A204.1 (cell line): ENCODE measurements around the gene UTP14A.
"Not testable (repeated sequence)": the region's sequence is repeated elsewhere in the genome, so short reads cannot be mapped to it uniquely, and the experiment has no call there.

Source experiments
- FAIRE-seq: peaks from 2 replicates; lab custom pipeline; 2012; peaks lifted over from hg19 to GRCh38; lab: Jason Lieb, UNC

The UTP14A gene

GRCh38 chrX:129905787-129906580 lies at the start of gene UTP14A:
Gene UTP14A (plus strand): TSS chrX:129906164. CDS start chrX:129906211, 47 bp downstream.
- FAIRE-seq: peak; percentile 91

DNA sequence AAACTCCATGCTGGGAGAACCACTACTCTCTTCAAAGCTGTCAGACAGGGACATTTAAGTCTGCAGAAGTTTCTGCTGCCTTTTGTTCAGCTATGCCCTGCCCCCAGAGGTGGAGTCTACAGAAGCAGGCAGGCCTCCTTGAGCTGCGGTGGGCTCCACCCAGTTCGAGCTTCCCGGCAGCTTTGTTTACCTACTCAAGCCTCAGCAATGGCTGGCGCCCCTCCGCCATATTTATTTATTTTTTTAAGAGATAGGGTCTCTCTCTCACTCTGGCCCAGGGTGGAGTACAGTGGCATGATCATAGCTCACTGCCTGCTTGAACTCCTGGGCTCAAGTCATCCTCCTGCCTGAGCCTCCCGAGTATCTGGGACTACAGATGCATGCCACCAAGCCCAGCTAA lies 46.8 kb upstream of the UTP14A start:
- not testable (repeated sequence) for FAIRE-seq

GRCh38 chrX:129866321-129866720 lies 39.6 kb upstream of the UTP14A start:
- FAIRE-seq: not testable (repeated sequence)

- no peak for FAIRE-seq
These were observed 33.4 kb upstream of the UTP14A start for GRCh38 chrX:129872524-129872923.

DNA sequence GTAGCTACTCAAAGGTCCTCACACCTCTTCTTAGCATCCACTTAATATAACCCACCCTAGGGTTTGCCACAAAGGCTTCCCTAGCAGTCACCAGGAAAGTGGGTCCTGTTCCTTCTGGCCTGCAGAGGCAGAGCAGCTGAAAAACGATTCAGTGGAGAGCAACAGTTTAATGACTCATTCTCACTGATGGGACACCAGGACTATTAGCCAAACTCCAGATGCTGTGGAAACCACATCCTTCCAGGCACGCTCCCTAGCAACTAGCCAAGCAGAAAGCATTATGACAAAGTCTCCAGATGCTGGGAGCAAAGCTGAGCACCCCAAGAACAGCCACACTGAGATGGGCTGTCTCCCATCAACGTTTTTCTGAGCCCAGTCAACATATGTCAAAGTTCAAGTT lies 30.3 kb upstream of the UTP14A start:
- no peak for FAIRE-seq

DNA sequence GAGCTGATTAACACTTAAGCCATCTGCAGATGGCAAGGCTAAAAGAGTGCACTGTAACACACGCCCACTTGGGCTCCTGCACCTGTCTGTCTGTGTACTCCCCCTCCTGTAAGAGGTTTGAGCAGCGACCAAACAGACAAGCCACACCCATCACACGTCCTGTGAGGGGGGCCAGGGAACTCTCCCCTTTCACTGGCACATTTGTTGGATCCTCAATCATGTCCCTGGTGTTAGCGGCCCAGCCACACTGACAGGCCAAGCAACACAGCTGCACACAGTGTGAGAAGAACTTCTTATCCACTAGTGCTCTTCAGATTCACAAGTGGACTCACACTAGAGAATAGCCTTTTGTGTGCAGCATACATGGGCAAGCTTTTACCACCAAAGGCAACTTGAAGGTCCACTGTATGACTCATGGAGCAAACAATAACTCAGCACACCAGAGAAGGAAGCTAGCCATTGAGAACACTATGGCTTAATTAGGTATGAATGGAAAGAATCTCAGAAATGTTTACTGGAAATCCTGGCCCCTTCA lies 29.1 kb upstream of the UTP14A start:
- no peak for FAIRE-seq

DNA sequence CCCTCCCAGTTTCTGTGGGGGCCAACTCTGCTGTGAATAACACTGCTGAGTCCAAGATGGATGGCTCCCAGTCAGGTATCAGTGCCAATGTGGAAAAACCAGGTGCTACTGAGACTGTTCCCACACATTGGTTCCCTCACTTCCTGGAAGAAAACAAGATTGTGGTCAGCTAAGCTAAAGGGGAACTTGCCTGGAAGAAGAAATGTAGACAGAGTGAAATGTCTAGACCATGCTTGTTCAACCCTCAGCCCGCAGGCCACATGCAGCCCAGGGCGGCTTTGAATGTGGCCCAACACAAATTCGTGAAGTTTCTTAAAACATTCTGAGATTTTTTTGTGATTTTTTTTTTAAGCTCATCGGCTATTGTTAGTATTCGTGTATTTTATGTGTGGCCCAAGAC lies 28.6 kb upstream of the UTP14A start:
- FAIRE-seq: no peak

- no peak for FAIRE-seq
These were observed 5.9 kb upstream of the UTP14A start for GRCh38 chrX:129900054-129900453.

- FAIRE-seq: no peak
These were observed 2.7 kb downstream of the UTP14A start for GRCh38 chrX:129908636-129909035.

DNA sequence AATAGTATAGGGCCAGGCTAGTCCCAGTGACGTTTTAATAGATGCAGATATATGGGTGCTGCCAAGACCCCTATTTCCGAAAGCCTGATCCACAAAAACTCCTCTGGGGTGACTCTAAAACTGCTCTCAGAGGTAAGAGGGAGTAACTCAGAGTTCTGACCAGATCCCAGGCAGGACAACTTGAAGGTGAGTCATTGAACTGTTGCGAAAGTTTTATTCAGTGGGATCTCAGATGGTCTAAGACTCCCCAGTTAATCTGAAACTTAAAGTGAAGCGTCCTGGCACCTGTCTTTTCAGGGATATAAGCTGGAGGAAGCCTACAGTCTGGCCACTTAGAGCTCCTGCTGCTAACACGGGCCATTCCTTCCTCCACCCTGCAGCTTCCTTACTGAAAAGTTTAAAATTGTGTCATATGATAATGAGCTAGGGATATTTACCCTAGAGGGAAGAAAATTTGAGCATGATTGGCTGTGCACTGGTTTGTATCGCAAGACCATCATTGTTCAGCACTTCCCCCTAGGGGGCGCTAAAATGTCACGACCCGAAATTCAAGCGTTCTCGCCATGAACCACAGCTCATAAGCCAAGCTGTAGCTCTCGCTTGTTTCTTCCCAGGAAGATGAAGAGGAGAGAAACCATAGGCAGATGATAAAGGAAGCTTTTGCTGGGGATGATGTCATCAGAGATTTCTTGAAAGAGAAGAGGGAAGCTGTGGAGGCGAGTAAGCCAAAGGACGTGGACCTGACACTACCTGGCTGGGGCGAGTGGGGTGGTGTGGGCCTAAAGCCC lies 19.5 kb downstream of the UTP14A start:
- peak; percentile 92 for FAIRE-seq

DNA sequence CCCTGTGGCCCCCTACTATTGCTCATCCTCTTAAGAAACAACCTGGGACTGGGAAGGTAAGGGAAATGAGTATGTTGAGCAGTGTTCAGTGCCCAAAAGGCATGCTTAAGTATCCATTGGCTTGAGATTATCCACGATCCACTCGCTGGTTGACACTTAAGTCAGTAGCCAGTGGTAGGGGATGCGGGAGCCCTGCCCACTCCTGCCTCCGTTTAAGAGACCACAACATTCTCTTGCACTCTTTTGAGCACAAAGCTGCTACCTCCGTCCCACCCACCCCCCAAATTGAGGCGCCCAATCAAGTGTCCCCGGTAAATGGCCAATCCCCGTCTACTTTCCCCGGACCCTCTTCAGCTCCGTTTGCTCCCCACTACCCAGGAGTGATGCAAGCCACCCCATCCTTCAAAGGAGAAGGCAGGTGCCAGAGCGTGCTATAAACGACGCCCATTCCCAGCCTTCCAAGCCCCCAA lies 25.0 kb downstream of the UTP14A start:
- FAIRE-seq: no peak

DNA sequence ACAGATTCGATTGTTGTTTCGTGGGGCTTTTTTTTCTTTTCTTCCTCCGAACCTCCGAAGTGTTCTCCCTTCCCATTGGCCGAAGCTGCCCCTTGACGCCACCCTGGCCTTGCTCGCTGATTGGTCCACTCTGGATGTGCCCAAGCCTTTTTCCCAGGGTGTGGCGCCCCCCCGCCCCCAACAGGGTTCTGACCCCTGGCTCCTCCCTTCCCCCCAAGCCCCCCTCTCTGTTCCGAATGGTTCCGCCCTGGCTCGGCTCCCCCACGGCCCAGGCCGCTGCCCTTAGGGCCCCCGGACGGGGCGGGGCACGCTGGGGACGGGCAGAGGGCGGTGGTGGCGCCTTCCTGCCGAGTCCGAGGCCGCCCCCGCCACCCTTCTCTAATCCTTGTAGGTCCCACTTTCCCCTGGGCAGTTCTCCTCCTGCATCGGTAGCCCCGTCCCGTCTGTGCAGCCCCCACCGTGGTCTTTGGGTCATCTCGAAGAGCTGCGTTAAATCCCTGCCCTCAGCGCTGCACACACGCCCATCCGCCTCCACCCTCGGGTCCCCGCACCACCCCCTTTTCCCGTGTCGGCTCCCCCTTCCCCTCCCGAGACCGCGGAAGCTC lies 25.5 kb downstream of the UTP14A start:
- FAIRE-seq: no peak

GRCh38 chrX:129932016-129932820 lies 26.3 kb downstream of the UTP14A start:
- no peak for FAIRE-seq

DNA sequence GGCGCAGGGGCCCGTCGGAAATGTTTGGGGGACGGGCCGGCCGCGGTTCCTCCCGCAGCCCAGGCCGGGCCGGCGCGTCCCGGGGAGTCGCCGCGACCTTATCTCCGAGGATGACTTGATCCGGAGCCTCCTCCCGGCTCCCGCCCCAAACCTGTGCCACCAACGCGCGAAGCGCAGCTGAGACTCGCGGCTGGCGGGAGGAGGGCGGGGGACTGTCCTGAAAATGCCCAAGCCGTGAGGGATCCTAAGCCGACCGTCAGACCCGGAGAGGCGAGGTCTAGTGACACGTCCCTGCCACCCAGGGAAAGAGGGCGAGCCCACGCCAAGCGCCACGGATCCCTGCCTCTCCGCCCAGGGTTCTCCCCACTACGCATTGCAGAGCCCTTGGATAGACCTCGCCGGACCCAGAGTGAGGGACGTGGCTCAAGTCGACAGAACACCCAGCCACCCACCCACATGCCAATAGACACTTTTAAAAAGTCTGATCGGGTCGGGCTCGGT lies 26.9 kb downstream of the UTP14A start:
- FAIRE-seq: no peak

- no peak for FAIRE-seq
These were observed 27.7 kb downstream of the UTP14A start for GRCh38 chrX:129933700-129934099.

GRCh38 chrX:129934461-129934860 lies 28.5 kb downstream of the UTP14A start:
- FAIRE-seq: no peak

DNA sequence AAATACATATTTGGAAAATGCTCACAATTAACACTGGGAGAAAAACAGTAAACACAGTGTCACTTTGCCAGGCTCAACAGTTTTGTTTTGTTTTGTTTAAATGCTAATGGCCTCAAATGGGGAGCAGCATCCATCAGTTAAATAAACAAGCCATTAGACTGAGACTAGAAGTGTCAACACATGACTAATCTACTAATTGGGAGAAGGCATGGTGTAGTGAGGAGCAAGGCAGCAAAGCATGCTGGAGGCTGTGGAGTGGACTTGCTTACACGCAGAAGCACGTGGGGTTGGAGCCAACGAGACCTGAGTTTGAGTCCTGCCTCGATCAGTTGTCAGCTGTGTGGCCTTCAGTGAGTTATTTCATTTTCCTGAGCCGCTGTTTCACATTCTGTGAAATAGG lies 29.0 kb downstream of the UTP14A start:
- FAIRE-seq: no peak

DNA sequence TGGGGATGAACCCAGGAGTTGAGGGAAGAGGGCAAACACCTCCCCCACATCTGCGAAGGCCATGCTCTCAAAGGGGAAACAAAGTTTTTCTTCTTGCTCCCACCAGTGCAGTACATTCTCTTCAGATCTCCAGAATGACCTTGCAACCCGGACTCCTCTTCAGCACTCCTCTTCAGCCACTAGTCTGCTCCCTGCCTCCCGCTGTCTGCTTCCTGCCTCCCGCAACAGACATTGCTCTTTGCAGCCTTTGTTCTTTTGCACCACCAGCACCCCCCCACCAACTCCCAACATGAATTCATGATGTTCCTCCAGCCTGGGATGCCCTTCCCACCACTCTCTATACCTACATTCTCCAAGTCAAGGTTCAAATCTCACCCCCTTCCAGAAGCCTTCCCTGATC lies 32.1 kb downstream of the UTP14A start:
- FAIRE-seq: no peak

DNA sequence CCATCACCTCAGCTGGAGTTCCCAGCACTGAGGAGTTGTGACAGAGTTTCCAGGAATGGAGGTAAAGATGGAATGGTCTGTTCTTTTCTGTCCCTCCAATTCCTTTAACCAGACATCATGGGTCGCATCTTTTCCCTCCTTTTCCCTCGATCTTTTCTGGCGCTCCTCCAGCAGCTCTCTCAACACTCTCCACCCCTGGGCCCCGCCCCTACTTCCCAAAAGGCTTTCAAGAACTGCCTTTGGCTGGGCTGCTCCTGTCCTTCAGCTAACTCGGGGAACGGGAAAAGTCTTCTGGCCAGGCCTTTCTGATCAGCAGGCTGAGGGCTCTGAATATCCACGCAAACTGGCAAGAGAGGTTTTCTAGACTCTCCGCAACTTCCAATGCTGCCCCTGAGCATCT lies 34.0 kb downstream of the UTP14A start:
- no peak for FAIRE-seq

- no peak for FAIRE-seq
These were observed 34.8 kb downstream of the UTP14A start for GRCh38 chrX:129940721-129941120.

DNA sequence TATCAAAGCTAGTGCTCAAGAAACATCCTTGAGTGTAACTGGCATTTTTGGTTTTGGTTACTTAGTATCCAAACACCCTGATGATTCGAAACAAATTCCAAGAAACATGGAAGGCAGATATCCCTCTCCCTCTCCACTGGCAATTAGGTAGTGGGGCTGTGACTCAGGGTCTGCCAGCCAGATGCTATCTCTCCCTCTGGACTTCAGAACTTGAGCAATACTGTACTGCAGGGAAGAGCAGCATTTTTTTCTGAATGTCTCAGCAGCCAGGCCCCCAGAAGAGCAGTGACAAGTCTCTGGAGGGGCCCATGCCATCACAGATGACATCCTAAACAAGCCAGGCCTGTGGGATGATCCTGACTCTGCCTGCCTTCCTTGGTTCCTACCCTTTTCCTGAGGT lies 39.2 kb downstream of the UTP14A start:
- FAIRE-seq: no peak

DNA sequence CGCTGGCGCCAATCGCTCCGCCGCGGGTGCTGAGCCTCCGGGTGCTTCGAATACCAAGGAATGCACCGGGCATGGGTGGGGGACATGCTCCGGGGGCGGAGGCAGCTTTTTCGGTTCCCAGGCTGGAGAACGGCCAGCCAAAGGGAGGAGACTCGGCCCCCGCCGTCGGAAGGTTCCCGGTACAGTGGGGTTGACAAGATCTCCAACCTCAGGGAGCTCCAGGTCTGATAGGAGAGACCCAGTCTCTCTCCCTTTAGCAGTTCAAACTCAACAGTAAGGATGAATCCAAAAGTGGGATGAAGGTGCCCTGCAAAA lies 47.3 kb downstream of the UTP14A start:
- no peak for FAIRE-seq
